ENCODE measurements around the gene RPS5. TPM values are rescaled to one million over a fixed set of nuclear protein-coding genes. Genes with fewer than 3 reads are reported as not detected.

RPS5 gene
- total RNA-seq, 5 donors from 2014 or later (not counting 1 experiment from before 2014, with no cell fraction given) = 1,332 to 1,813 (median 1,414) TPM

- H3K4me3 Mint-ChIP-seq = peak overlapping the region; percentile 63 to 74 (median 64)
- H3K27ac Mint-ChIP-seq = no peak overlapping the region
- no peaks in the 10 kb centered on the region for H3K36me3 ChIP-seq (ENCODE audit: control insufficient read depth in 2 of 2, extremely low read depth in 1 of 2, insufficient read depth in 1 of 2, low read length in 1 of 2)
- peak overlapping the region; percentile 41 to 53 for H3K4me3 ChIP-seq (ENCODE audit: control insufficient read depth in 1 of 2, extremely low read depth in 1 of 2, low read length in 1 of 2)
- H3K4me1 Mint-ChIP-seq = peaks cover 13 to 30% (median 18%) of the 10 kb centered on the region in 3 donors
- peaks cover 0 to 32% of the 10 kb centered on the region in 2 experiments for H3K27me3 ChIP-seq (replicated peaks in 1 of 2; ENCODE audit: control insufficient read depth in 2 of 2, extremely low read depth in 1 of 2, insufficient read depth in 2 of 2, low read length in 1 of 2)
- H3K27ac ChIP-seq (ENCODE audit: low read length) = no peak overlapping the region
- no peaks in the 10 kb centered on the region for H3K36me3 Mint-ChIP-seq
- CTCF ChIA-PET = no interaction called here
- DNase-seq (peak in 2 of 35 experiments; percentile 6 to 15), ATAC-seq (replicated peaks in 1 of 4) (peak in 2 of 4 experiments; percentile 4 to 23)
- H3K9me3 Mint-ChIP-seq = no peaks in the 10 kb centered on the region
- WGBS (ENCODE audit: insufficient coverage) = 42% methylated on average over 70 of the region's 75 CpGs
- H3K27me3 Mint-ChIP-seq = no peaks in the 10 kb centered on the region
- POLR2A ChIA-PET = no interaction called here
- peaks cover 0 to 39% of the 10 kb centered on the region in 2 experiments for H3K4me1 ChIP-seq (ENCODE audit: control insufficient read depth in 1 of 2, extremely low read depth in 1 of 2, insufficient read depth in 2 of 2, low read length in 2 of 2)
- H3K9me3 ChIP-seq = no peaks in the 10 kb centered on the region
These were observed 30.1 kb upstream of the RPS5 start for GRCh38 chr19:58356766-58357480.

- peaks cover 0 to 44% of the 10 kb centered on the region in 2 experiments for H3K4me1 ChIP-seq (ENCODE audit: control insufficient read depth in 1 of 2, extremely low read depth in 1 of 2, insufficient read depth in 2 of 2, low read length in 2 of 2)
- WGBS (ENCODE audit: insufficient coverage) = 87% methylated on average over 13 of the region's 19 CpGs
These were observed 29.5 kb upstream of the RPS5 start for GRCh38 chr19:58357481-58358145.

GRCh38 chr19:58361900-58362271, 25.2 kb upstream of the RPS5 start:
- no peaks in the 10 kb centered on the region for H3K36me3 ChIP-seq (ENCODE audit: control insufficient read depth in 2 of 2, extremely low read depth in 1 of 2, insufficient read depth in 1 of 2, low read length in 1 of 2)
- H3K27me3 ChIP-seq (replicated peaks in 1 of 2; ENCODE audit: control insufficient read depth in 2 of 2, extremely low read depth in 1 of 2, insufficient read depth in 2 of 2, low read length in 1 of 2) = peaks cover 0 to 24% of the 10 kb centered on the region in 2 experiments
- peak overlapping the region; percentile 67 for H3K27ac ChIP-seq (ENCODE audit: low read length)
- peak in 6 of 35 experiments; percentile 6 to 32 (median 14) for DNase-seq
- Mint-ChIP-seq H3K9me3 (no peaks in the 10 kb centered on the region), H3K27ac (peak overlapping the region; percentile 75 to 90), H3K36me3 (no peaks in the 10 kb centered on the region), H3K4me3 (peak overlapping the region; percentile 83 to 92 (median 89)), H3K27me3 (no peaks in the 10 kb centered on the region), H3K4me1 (peaks cover 11 to 21% (median 11%) of the 10 kb centered on the region in 3 donors)
- H3K9me3 ChIP-seq = no peaks in the 10 kb centered on the region
- H3K4me1 ChIP-seq (ENCODE audit: control insufficient read depth in 1 of 2, extremely low read depth in 1 of 2, insufficient read depth in 2 of 2, low read length in 2 of 2) = peaks cover 0 to 37% of the 10 kb centered on the region in 2 experiments
- ChIA-PET CTCF (interaction anchor here in 1 of 2 donors (0.6 to 1.2 kb wide), 3 partner anchors 15 to 179 kb away, joined by 3 to 8 read pairs (median 4); no protein-coding TSS in a partner anchor), POLR2A (interaction anchor here in 1 of 2 donors (1.0 kb wide), 1 partner anchor 56 kb away, joined by 4 read pairs; no protein-coding TSS in a partner anchor)
- peak in 2 of 4 experiments; percentile 1 for ATAC-seq (replicated peaks in 1 of 4)
- 17% methylated on average over 20 of the region's 28 CpGs for WGBS (ENCODE audit: insufficient coverage)
- peak overlapping the region; percentile 83 to 86 for H3K4me3 ChIP-seq (ENCODE audit: control insufficient read depth in 1 of 2, extremely low read depth in 1 of 2, low read length in 1 of 2)

More at GRCh38 chr19:58357481-58358145, 29.5 kb upstream of the RPS5 start:
- Histone ChIP-seq H3K36me3 (ENCODE audit: control insufficient read depth in 2 of 2, extremely low read depth in 1 of 2, insufficient read depth in 1 of 2, low read length in 1 of 2) (no peaks in the 10 kb centered on the region), H3K27ac (ENCODE audit: low read length) (no peak overlapping the region), H3K27me3 (replicated peaks in 1 of 2; ENCODE audit: control insufficient read depth in 2 of 2, extremely low read depth in 1 of 2, insufficient read depth in 2 of 2, low read length in 1 of 2) (peaks cover 0 to 32% of the 10 kb centered on the region in 2 experiments), H3K9me3 (no peaks in the 10 kb centered on the region), H3K4me3 (ENCODE audit: control insufficient read depth in 1 of 2, extremely low read depth in 1 of 2, low read length in 1 of 2) (no peak overlapping the region)
- no peak overlapping the region for H3K27ac Mint-ChIP-seq
- H3K4me3 Mint-ChIP-seq = peak overlapping the region in 2 of 3 donors; percentile 37 to 74
- no peaks in the 10 kb centered on the region for H3K27me3 Mint-ChIP-seq
- H3K4me1 Mint-ChIP-seq = peaks cover 16 to 32% (median 22%) of the 10 kb centered on the region in 3 donors
- CTCF ChIA-PET = no interaction called here
- H3K9me3 Mint-ChIP-seq = no peaks in the 10 kb centered on the region
- no peak for DNase-seq
- POLR2A ChIA-PET = interaction anchor here in 1 of 2 donors (0.7 kb wide), 1 partner anchor 51 kb away, joined by 3 read pairs; the partner anchor contains the start of gene ZNF584
- ATAC-seq (replicated peaks in 1 of 4) = no peak
- no peaks in the 10 kb centered on the region for H3K36me3 Mint-ChIP-seq

- peak within 1 kb of the TSS; percentile 83 to 86 for H3K4me3 ChIP-seq (ENCODE audit: control insufficient read depth in 1 of 2, extremely low read depth in 1 of 2, low read length in 1 of 2)
- H3K9me3 Mint-ChIP-seq = no peaks in the 10 kb centered on the region
- H3K4me3 Mint-ChIP-seq = peak within 1 kb of the TSS; percentile 83 to 92 (median 89)
- WGBS (ENCODE audit: insufficient coverage) = under 1% methylated on average over 73 of the region's 74 CpGs
- ChIA-PET POLR2A (interaction anchor here in 1 of 2 donors (0.7 to 1.0 kb wide), 2 partner anchors 52 to 56 kb away, joined by 3 to 4 read pairs; no protein-coding TSS in a partner anchor), CTCF (interaction anchor here in 1 of 2 donors (0.6 to 1.2 kb wide), 6 partner anchors 15 to 179 kb away, joined by 3 to 8 read pairs (median 4); partner anchors contain the start of genes ZBTB45 and ZNF324B)
- H3K27me3 ChIP-seq (replicated peaks in 1 of 2; ENCODE audit: control insufficient read depth in 2 of 2, extremely low read depth in 1 of 2, insufficient read depth in 2 of 2, low read length in 1 of 2) = peaks cover 0 to 22% of the 10 kb centered on the region in 2 experiments
- H3K4me1 ChIP-seq (ENCODE audit: control insufficient read depth in 1 of 2, extremely low read depth in 1 of 2, insufficient read depth in 2 of 2, low read length in 2 of 2) = peaks cover 0 to 31% of the 10 kb centered on the region in 2 experiments
- peaks cover 11 to 17% (median 11%) of the 10 kb centered on the region in 3 donors for H3K4me1 Mint-ChIP-seq
- DNase-seq = peak; percentile 90 to 99 (median 95)
- no peaks in the 10 kb centered on the region for H3K36me3 Mint-ChIP-seq
- no peaks in the 10 kb centered on the region for H3K9me3 ChIP-seq
- peak; percentile 87 to 96 (median 92) for ATAC-seq (replicated peaks in 1 of 4)
- no peaks in the 10 kb centered on the region for H3K27me3 Mint-ChIP-seq
- H3K27ac ChIP-seq (ENCODE audit: low read length) = peak within 1 kb of the TSS; percentile 67
- H3K27ac Mint-ChIP-seq = peak within 1 kb of the TSS; percentile 80 to 90
- H3K36me3 ChIP-seq (ENCODE audit: control insufficient read depth in 2 of 2, extremely low read depth in 1 of 2, insufficient read depth in 1 of 2, low read length in 1 of 2) = no peaks in the 10 kb centered on the region
These were observed 24.6 kb upstream of the RPS5 start, which contains the start of gene ZNF497 for GRCh38 chr19:58362272-58362994. TSS of gene ZNF497 (minus strand) at chr19:58362751. CDS start at chr19:58357635, 5,116 bp downstream.

GRCh38 chr19:58364146-58364545, 22.9 kb upstream of the RPS5 start:
- POLR2A ChIA-PET = interaction anchor here (0.6 to 1.1 kb wide), 2 partner anchors 16 to 37 kb away, joined by 3 to 5 read pairs; partner anchors contain the start of gene ZSCAN22 (in 1 of the 2)
- Mint-ChIP-seq H3K36me3 (no peaks in the 10 kb centered on the region), H3K9me3 (no peaks in the 10 kb centered on the region), H3K4me1 (peaks cover 9 to 11% (median 10%) of the 10 kb centered on the region in 3 donors), H3K27me3 (no peaks in the 10 kb centered on the region), H3K4me3 (peak overlapping the region in 1 of 3 donors; percentile 37), H3K27ac (no peak overlapping the region)
- Histone ChIP-seq H3K36me3 (ENCODE audit: control insufficient read depth in 2 of 2, extremely low read depth in 1 of 2, insufficient read depth in 1 of 2, low read length in 1 of 2) (no peaks in the 10 kb centered on the region), H3K4me3 (ENCODE audit: control insufficient read depth in 1 of 2, extremely low read depth in 1 of 2, low read length in 1 of 2) (no peak overlapping the region), H3K9me3 (no peaks in the 10 kb centered on the region), H3K27ac (ENCODE audit: low read length) (no peak overlapping the region), H3K4me1 (ENCODE audit: control insufficient read depth in 1 of 2, extremely low read depth in 1 of 2, insufficient read depth in 2 of 2, low read length in 2 of 2) (peaks cover 0 to 21% of the 10 kb centered on the region in 2 experiments), H3K27me3 (replicated peaks in 1 of 2; ENCODE audit: control insufficient read depth in 2 of 2, extremely low read depth in 1 of 2, insufficient read depth in 2 of 2, low read length in 1 of 2) (peaks cover 0 to 7% of the 10 kb centered on the region in 2 experiments)
- WGBS (ENCODE audit: insufficient coverage) = 59% methylated on average over 5 of the region's 5 CpGs
- CTCF ChIA-PET = interaction anchor here in 1 of 2 donors (1.0 kb wide), 1 partner anchor 37 kb away, joined by 3 read pairs; the partner anchor contains the start of gene ZSCAN22
- ATAC-seq (replicated peaks in 1 of 4) (no peak), DNase-seq (no peak)
